Cardiac ventricle fibroblast (primary cell): Measurements from ENCODE around the gene PTMA. TPM values are rescaled to one million over a fixed set of nuclear protein-coding genes. Genes with fewer than 3 reads are reported as not detected.

ENCODE experiments used
- total RNA-seq: library from RNA; depleted of rRNA; stranded (reverse); fragments of >200 nt; gene quantifications from 2 replicates; pipeline ENCODE4 v1.2.3, GENCODE V29; 2015

Gene PTMA
- 494 and 552 TPM in 2 replicates for total RNA-seq

GRCh38 chr2:231707927-231708772 is at the start of gene PTMA:
Gene PTMA (plus strand): TSS chr2:231708525. CDS start chr2:231708707, 182 bp downstream.

Other genes with a start within 250 kb of the PTMA start
- 158 and 159 TPM in 2 replicates for gene NCL, start 244.0 kb upstream of the PTMA start, total RNA-seq
- not detected in 2 replicates for gene NMUR1, start 178.1 kb upstream of the PTMA start, total RNA-seq
- gene TEX44, start 115.7 kb upstream of the PTMA start, total RNA-seq = not detected in 2 replicates
- gene PDE6D, start 72.8 kb downstream of the PTMA start, total RNA-seq = 15.5 and 19.0 TPM in 2 replicates
- 10.5 TPM in 2 replicates for gene COPS7B, start 77.9 kb downstream of the PTMA start, total RNA-seq
- not detected in 2 replicates for gene NPPC, start 217.9 kb downstream of the PTMA start, total RNA-seq